GM12878 (cell line): Measurements from ENCODE around the gene PPHLN1. TPM values are rescaled to one million over a fixed set of nuclear protein-coding genes. Genes with fewer than 3 reads are reported as not detected.

Experiments used
- ATAC-seq: fragments of 200-7000 bp; cut with Tn5 transposase; 3 replicates; pipeline ENCODE4 v1.9.1; 2020; ENCODE audit warnings: mild to moderate bottlenecking, moderate library complexity
- BruUV-seq: library from RNA; stranded (reverse); fragments of 400-500 nt; replicated peaks from 2 replicates; lab custom pipeline; 2021; lab: Mats Ljungman, UMichigan
- CTCF ChIA-PET: fragments of 300-600 bp; sonication (Branson Sonifier 250); formaldehyde crosslinking; extraction: SDS; loops from one replicate; lab custom pipeline; 2021; ENCODE audit warnings: inconsistent platforms; lab: Yijun Ruan, JAX
- POLR2A ChIA-PET: fragments of 350-600 bp; formaldehyde crosslinking; extraction: SDS; loops from one replicate; lab custom pipeline; 2021; ENCODE audit warnings: inconsistent platforms; lab: Charles Lee
- RAD21 ChIA-PET: fragments of 300-600 bp; sonication (Branson Sonifier 250); formaldehyde crosslinking; loops from one replicate; lab custom pipeline; 2023; ENCODE audit warnings: antibody characterized with exemption; ENCODE audit not compliant: unreplicated experiment; lab: Charles Lee
- SMC1A ChIA-PET: fragments of 300-600 bp; sonication (Branson Sonifier 250); formaldehyde crosslinking; loops from one replicate; lab custom pipeline; 2023; ENCODE audit not compliant: unreplicated experiment, uncharacterized antibody; lab: Charles Lee
- DNase-seq: peaks from one replicate; pipeline ENCODE4 v3.0.0-alpha.2; 2011; ENCODE audit warnings: low read depth, low spot score
- FAIRE-seq: peaks from 3 replicates; lab custom pipeline; 2011; peaks lifted over from hg19 to GRCh38; lab: Jason Lieb, UNC
- H2AFZ ChIP-seq: 2 replicates; pipeline ENCODE4 v1.6.0; 2011; ENCODE audit warnings: low read depth, low read length, control low read depth; ENCODE audit not compliant: control insufficient read depth
- H3K27ac ChIP-seq: 2 replicates; pipeline ENCODE4 v1.5.1; 2011; ENCODE audit warnings: control low read depth; ENCODE audit not compliant: control insufficient read depth, insufficient read depth
- H3K27me3 ChIP-seq, 2 experiments: replicated peaks in 1 of 2; 2 replicates each; pipeline versions ENCODE4 v1.6.0 to v1.6.1; 2011; ENCODE audit warnings: low read length in 1 of 2; ENCODE audit not compliant: control insufficient read depth in 2 of 2, insufficient read depth in 2 of 2
- H3K36me3 ChIP-seq, 2 experiments: 2 replicates each; pipeline ENCODE4 v1.5.1; 2011; ENCODE audit warnings: low read length in 1 of 2; ENCODE audit not compliant: control insufficient read depth in 2 of 2, insufficient read depth in 2 of 2
- H3K4me1 ChIP-seq: 2 replicates; pipeline ENCODE4 v1.6.1; 2011; ENCODE audit warnings: mild to moderate bottlenecking, low read length, moderate library complexity, mixed read lengths; ENCODE audit not compliant: control insufficient read depth, insufficient read depth
- H3K4me2 ChIP-seq: 2 replicates; pipeline ENCODE4 v1.6.0; 2011; ENCODE audit warnings: control low read depth; ENCODE audit not compliant: control insufficient read depth, insufficient read depth
- H3K4me3 ChIP-seq: fragments of 200-600 bp; sonication (generic); 2 replicates; pipeline ENCODE4 v1.5.1; 2016
- H3K79me2 ChIP-seq: 2 replicates; pipeline ENCODE4 v1.6.0; 2011; ENCODE audit warnings: low read length; ENCODE audit not compliant: control insufficient read depth, insufficient read depth
- H3K9ac ChIP-seq: 2 replicates; pipeline ENCODE4 v1.8.0; 2011; ENCODE audit warnings: low read length, control low read depth, mixed read lengths; ENCODE audit not compliant: control insufficient read depth, insufficient read depth
- H3K9me3 ChIP-seq: replicated peaks from 3 replicates; pipeline ENCODE4 v1.5.1; 2011; ENCODE audit warnings: mild to moderate bottlenecking, low read length; ENCODE audit not compliant: control insufficient read depth, insufficient read depth
- H4K20me1 ChIP-seq: 2 replicates; pipeline ENCODE4 v1.6.0; 2011; ENCODE audit not compliant: control insufficient read depth, insufficient read depth
- HDGF ChIP-seq: fragments of 450-650 bp; IDR thresholded peaks from 2 replicates; pipeline ENCODE4 v1.6.1; 2016; ENCODE audit warnings: antibody characterized with exemption
- JUNB ChIP-seq: IDR thresholded peaks from 2 replicates; pipeline ENCODE4 v1.6.1; 2016; ENCODE audit warnings: antibody characterized with exemption, mild to moderate bottlenecking
- MYC ChIP-seq: IDR thresholded peaks from 2 replicates; pipeline ENCODE4 v1.6.1; 2011; ENCODE audit warnings: mild to moderate bottlenecking, low read length, moderate library complexity, inconsistent platforms; ENCODE audit not compliant: insufficient read depth, insufficient replicate concordance, insufficient read length, severe bottlenecking
- SREBF1 ChIP-seq: IDR thresholded peaks from 2 replicates; pipeline ENCODE4 v1.6.1; 2012; ENCODE audit warnings: mild to moderate bottlenecking, low read length
- YY1 ChIP-seq: IDR thresholded peaks from 2 replicates; pipeline ENCODE4 v1.6.1; 2011; ENCODE audit warnings: low read depth, mild to moderate bottlenecking, low read length
- ZNF217 ChIP-seq: fragments of 450-650 bp; IDR thresholded peaks from 2 replicates; pipeline ENCODE4 v1.6.1; 2017; ENCODE audit warnings: antibody characterized with exemption, mild to moderate bottlenecking
- ZNF24 ChIP-seq: fragments of 450-650 bp; IDR thresholded peaks from 2 replicates; pipeline ENCODE4 v1.6.1; 2017; ENCODE audit warnings: antibody characterized with exemption, mild to moderate bottlenecking
- WGBS: methylation state at CpG from one replicate; pipeline ENCODE4 v1.1.6; 2016; ENCODE audit warnings: low lambda C conversion rate; ENCODE audit not compliant: insufficient replicate concordance, insufficient coverage; ENCODE audit errors: missing lambda C conversion rate; 5-methylcytosine and 5-hydroxymethylcytosine counted together
- in situ Hi-C: fragments of 300-500 bp; cut with MboI; formaldehyde crosslinking; loops from 9 replicates; pipeline ENCODE4 v1.14.3; 2018; ENCODE audit warnings: mixed read lengths
- intact Hi-C: fragments of 100-400 bp; cut with micrococcal nuclease; formaldehyde crosslinking; loops from one replicate; pipeline ENCODE4 v1.14.2; 2022; ENCODE audit not compliant: unreplicated experiment
- polyA plus RNA-seq, 11 experiments: library from polyadenylated mRNA; depleted of rRNA in 4 of 11; unstranded in 6 of 11; stranded (reverse) in 5 of 11; fragments of >200 nt; fragmentation: Nextera tagmentation in 4 of 11; fragmentation: Illumina TruSeq in 1 of 11; extraction: Ambion mirVana in 4 of 11; extraction: Trizol in 1 of 11; gene quantifications; 1 replicate in 1 of 11; 2 replicates in 10 of 11; pipeline versions ENCODE4 v1.2.1 to v1.2.3, GENCODE V29; 2011 to 2016; ENCODE audit warnings: inconsistent platforms in 2 of 11, missing spikeins in 2 of 11, low read depth in 1 of 11
- total RNA-seq, 4 experiments: library from RNA; depleted of rRNA in 3 of 4; stranded (reverse); fragments of >200 nt in 3 of 4; fragmentation: Illumina TruSeq in 1 of 4; extraction: Trizol in 1 of 4; gene quantifications; 2 replicates each; pipeline versions ENCODE4 v1.2.1 to v1.2.3, GENCODE V29; 2013 to 2021
- TF ChIP-seq, protein P1 (sequence below): fragments of 450-650 bp; formaldehyde crosslinking; IDR thresholded peaks from 2 replicates; pipeline ENCODE4 v1.4.0; 2022; ENCODE audit warnings: mild to moderate bottlenecking, moderate library complexity
- TF ChIP-seq, protein P2 (sequence below): IDR thresholded peaks from 2 replicates; pipeline ENCODE4 v1.6.1; 2011; ENCODE audit warnings: borderline replicate concordance, low read depth, mild to moderate bottlenecking, moderate library complexity, mixed read lengths, low read length; ENCODE audit not compliant: insufficient read depth; ENCODE audit errors: extremely low read length
- TF ChIP-seq, protein P3 (sequence below): fragments of 450-650 bp; IDR thresholded peaks from 2 replicates; pipeline ENCODE4 v1.6.1; 2017; ENCODE audit warnings: mild to moderate bottlenecking, moderate library complexity
- TF ChIP-seq, protein P4 (sequence below): fragments of 450-650 bp; IDR thresholded peaks from 2 replicates; pipeline ENCODE4 v1.6.1; 2017; ENCODE audit warnings: low read depth, mild to moderate bottlenecking, moderate library complexity
- TF ChIP-seq, protein P5 (sequence below): IDR thresholded peaks from 2 replicates; pipeline ENCODE4 v1.6.1; 2011; ENCODE audit warnings: borderline replicate concordance, low read depth, mild to moderate bottlenecking, moderate library complexity, low read length; ENCODE audit not compliant: insufficient read depth, poor library complexity, severe bottlenecking

PPHLN1 gene
- total and polyA plus RNA-seq, 10 of the 15 experiments (the other 5 are each of a cell fraction or from before 2014, with no cell fraction given) = 73.6 to 117 (median 92.1) TPM

- Histone ChIP-seq H3K4me1 (no peaks in the 10 kb centered on the region), H3K79me2 (no peaks in the 10 kb centered on the region), H3K4me3 (no peak overlapping the region), H3K9ac (no peak overlapping the region), H3K4me2 (no peak overlapping the region), H3K36me3 (peaks cover 0 to 3% of the 10 kb centered on the region in 2 experiments; a peak in 3 of 4 replicates), H3K27me3 (no peaks in the 10 kb centered on the region), H3K9me3 (no peaks in the 10 kb centered on the region), H2AFZ (no peak overlapping the region), H4K20me1 (no peaks in the 10 kb centered on the region), H3K27ac (no peak overlapping the region)
- no peak for DNase-seq
- BruUV-seq = no TSS peak
- in situ Hi-C loops (no loop called here), intact Hi-C loops (no loop called here)
- ChIA-PET POLR2A (no interaction called here), SMC1A (interaction anchor here (0.8 kb wide), 1 partner anchor 24 kb away, joined by 4 read pairs; no protein-coding TSS in a partner anchor), RAD21 (no interaction called here), CTCF (interaction anchor here (1.1 to 1.4 kb wide), 2 partner anchors 38 to 78 kb away, joined by 3 to 4 read pairs; no protein-coding TSS in a partner anchor)
- WGBS = 97% methylated on average over 1 of the region's 1 CpG
- no peak for FAIRE-seq
- TF ChIP-seq, protein P1, sequence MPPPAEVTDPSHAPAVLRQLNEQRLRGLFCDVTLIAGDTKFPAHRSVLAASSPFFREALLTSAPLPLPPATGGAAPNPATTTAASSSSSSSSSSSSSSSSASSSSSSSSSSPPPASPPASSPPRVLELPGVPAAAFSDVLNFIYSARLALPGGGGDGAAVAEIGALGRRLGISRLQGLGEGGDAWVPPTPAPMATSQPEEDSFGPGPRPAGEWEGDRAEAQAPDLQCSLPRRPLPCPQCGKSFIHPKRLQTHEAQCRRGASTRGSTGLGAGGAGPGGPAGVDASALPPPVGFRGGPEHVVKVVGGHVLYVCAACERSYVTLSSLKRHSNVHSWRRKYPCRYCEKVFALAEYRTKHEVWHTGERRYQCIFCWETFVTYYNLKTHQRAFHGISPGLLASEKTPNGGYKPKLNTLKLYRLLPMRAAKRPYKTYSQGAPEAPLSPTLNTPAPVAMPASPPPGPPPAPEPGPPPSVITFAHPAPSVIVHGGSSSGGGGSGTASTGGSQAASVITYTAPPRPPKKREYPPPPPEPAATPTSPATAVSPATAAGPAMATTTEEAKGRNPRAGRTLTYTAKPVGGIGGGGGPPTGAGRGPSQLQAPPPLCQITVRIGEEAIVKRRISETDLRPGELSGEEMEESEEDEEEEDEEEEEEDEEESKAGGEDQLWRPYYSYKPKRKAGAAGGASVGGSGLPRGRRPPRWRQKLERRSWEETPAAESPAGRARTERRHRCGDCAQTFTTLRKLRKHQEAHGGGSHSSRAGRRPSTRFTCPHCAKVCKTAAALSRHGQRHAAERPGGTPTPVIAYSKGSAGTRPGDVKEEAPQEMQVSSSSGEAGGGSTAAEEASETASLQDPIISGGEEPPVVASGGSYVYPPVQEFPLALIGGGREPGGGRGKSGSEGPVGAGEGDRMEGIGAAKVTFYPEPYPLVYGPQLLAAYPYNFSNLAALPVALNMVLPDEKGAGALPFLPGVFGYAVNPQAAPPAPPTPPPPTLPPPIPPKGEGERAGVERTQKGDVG = no peak
- TF ChIP-seq MYC (no peak), ZNF24 (no peak), SREBF1 (no peak), YY1 (no peak), HDGF (no peak), JUNB (no peak), ZNF217 (no peak)
- TF ChIP-seq, protein P2, sequence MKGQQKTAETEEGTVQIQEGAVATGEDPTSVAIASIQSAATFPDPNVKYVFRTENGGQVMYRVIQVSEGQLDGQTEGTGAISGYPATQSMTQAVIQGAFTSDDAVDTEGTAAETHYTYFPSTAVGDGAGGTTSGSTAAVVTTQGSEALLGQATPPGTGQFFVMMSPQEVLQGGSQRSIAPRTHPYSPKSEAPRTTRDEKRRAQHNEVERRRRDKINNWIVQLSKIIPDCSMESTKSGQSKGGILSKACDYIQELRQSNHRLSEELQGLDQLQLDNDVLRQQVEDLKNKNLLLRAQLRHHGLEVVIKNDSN = no peak
- TF ChIP-seq, protein P3, sequence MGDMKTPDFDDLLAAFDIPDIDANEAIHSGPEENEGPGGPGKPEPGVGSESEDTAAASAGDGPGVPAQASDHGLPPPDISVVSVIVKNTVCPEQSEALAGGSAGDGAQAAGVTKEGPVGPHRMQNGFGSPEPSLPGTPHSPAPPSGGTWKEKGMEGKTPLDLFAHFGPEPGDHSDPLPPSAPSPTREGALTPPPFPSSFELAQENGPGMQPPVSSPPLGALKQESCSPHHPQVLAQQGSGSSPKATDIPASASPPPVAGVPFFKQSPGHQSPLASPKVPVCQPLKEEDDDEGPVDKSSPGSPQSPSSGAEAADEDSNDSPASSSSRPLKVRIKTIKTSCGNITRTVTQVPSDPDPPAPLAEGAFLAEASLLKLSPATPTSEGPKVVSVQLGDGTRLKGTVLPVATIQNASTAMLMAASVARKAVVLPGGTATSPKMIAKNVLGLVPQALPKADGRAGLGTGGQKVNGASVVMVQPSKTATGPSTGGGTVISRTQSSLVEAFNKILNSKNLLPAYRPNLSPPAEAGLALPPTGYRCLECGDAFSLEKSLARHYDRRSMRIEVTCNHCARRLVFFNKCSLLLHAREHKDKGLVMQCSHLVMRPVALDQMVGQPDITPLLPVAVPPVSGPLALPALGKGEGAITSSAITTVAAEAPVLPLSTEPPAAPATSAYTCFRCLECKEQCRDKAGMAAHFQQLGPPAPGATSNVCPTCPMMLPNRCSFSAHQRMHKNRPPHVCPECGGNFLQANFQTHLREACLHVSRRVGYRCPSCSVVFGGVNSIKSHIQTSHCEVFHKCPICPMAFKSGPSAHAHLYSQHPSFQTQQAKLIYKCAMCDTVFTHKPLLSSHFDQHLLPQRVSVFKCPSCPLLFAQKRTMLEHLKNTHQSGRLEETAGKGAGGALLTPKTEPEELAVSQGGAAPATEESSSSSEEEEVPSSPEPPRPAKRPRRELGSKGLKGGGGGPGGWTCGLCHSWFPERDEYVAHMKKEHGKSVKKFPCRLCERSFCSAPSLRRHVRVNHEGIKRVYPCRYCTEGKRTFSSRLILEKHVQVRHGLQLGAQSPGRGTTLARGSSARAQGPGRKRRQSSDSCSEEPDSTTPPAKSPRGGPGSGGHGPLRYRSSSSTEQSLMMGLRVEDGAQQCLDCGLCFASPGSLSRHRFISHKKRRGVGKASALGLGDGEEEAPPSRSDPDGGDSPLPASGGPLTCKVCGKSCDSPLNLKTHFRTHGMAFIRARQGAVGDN = no peak
- TF ChIP-seq, protein P4, sequence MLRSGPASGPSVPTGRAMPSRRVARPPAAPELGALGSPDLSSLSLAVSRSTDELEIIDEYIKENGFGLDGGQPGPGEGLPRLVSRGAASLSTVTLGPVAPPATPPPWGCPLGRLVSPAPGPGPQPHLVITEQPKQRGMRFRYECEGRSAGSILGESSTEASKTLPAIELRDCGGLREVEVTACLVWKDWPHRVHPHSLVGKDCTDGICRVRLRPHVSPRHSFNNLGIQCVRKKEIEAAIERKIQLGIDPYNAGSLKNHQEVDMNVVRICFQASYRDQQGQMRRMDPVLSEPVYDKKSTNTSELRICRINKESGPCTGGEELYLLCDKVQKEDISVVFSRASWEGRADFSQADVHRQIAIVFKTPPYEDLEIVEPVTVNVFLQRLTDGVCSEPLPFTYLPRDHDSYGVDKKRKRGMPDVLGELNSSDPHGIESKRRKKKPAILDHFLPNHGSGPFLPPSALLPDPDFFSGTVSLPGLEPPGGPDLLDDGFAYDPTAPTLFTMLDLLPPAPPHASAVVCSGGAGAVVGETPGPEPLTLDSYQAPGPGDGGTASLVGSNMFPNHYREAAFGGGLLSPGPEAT = no peak
- TF ChIP-seq, protein P5, sequence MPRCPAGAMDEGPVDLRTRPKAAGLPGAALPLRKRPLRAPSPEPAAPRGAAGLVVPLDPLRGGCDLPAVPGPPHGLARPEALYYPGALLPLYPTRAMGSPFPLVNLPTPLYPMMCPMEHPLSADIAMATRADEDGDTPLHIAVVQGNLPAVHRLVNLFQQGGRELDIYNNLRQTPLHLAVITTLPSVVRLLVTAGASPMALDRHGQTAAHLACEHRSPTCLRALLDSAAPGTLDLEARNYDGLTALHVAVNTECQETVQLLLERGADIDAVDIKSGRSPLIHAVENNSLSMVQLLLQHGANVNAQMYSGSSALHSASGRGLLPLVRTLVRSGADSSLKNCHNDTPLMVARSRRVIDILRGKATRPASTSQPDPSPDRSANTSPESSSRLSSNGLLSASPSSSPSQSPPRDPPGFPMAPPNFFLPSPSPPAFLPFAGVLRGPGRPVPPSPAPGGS = no peak
- no peak for ATAC-seq
Measured at GRCh38 chr12:42410340-42410739, 84.4 kb downstream of the PPHLN1 start.
